B cell (primary cell): Measurements from ENCODE around the gene ANKMY2. TPM values are rescaled to one million over a fixed set of nuclear protein-coding genes. Genes with fewer than 3 reads are reported as not detected.
A peak's percentile ranks its signal among the peaks of the same experiment; 100 is the strongest.

Source experiments
- ATAC-seq: fragments of 200-7000 bp; cut with Tn5 transposase; one replicate; pipeline ENCODE4 v1.10.0; 2021; ENCODE audit warnings: low read depth, mild to moderate bottlenecking, moderate number of reproducible peaks, moderate library complexity
- CTCF ChIA-PET: fragments of 350-600 bp; sonication (Branson Sonifier 250); formaldehyde crosslinking; loops from one replicate; lab custom pipeline; 2021; ENCODE audit warnings: antibody characterized with exemption, inconsistent platforms; lab: Charles Lee
- POLR2A ChIA-PET: fragments of 350-600 bp; sonication (Branson Sonifier 250); formaldehyde crosslinking; loops from one replicate; lab custom pipeline; 2021; ENCODE audit warnings: antibody characterized with exemption; lab: Charles Lee
- DNase-seq: peaks from one replicate; pipeline ENCODE4 v3.0.0; 2013
- H2AFZ ChIP-seq: 2 replicates; pipeline ENCODE4 v1.6.1; 2012; ENCODE audit warnings: mild to moderate bottlenecking, low read depth, low read length; ENCODE audit not compliant: insufficient read depth, poor library complexity, severe bottlenecking
- H3K27ac ChIP-seq, 2 donors: 1 replicate in 1 of 2; 2 replicates in 1 of 2; pipeline ENCODE4 v1.5.1; 2012 to 2013; ENCODE audit warnings: low read length in 2 of 2, mild to moderate bottlenecking in 2 of 2, moderate library complexity in 1 of 2
- H3K27me3 ChIP-seq, 4 experiments: fragments of 200-600 bp in 1 of 4; sonication (generic) in 1 of 4; replicated peaks in 1 of 4; 1 replicate in 2 of 4; 2 replicates in 2 of 4; pipeline versions ENCODE4 v1.6.1 to v1.7.0; 2013 to 2016; ENCODE audit warnings: low read length in 3 of 4, mild to moderate bottlenecking in 2 of 4, mixed read lengths in 1 of 4, moderate library complexity in 1 of 4; ENCODE audit not compliant: insufficient read depth in 4 of 4, control insufficient read depth in 3 of 4; ENCODE audit errors: control extremely low read depth in 1 of 4
- H3K36me3 ChIP-seq, 2 experiments: replicated peaks in 1 of 2; 1 replicate in 1 of 2; 2 replicates in 1 of 2; pipeline versions ENCODE4 v1.6.1 to v1.7.1; 2013; ENCODE audit warnings: low read length in 1 of 2; ENCODE audit not compliant: insufficient read depth in 2 of 2, control insufficient read depth in 1 of 2; ENCODE audit errors: control extremely low read depth in 1 of 2, extremely low read depth in 1 of 2
- H3K4me1 ChIP-seq, 2 donors: fragments of 200-600 bp in 1 of 2; sonication (generic) in 1 of 2; 1 replicate in 1 of 2; 2 replicates in 1 of 2; pipeline versions ENCODE4 v1.5.1 to v1.6.1; 2013 to 2017; ENCODE audit warnings: low read length in 2 of 2; ENCODE audit not compliant: control insufficient read depth in 2 of 2, insufficient read depth in 2 of 2
- H3K4me2 ChIP-seq: replicated peaks from 2 replicates; pipeline ENCODE3; 2012; ENCODE audit warnings: mild to moderate bottlenecking, low read depth, low read length; ENCODE audit not compliant: poor library complexity, severe bottlenecking
- H3K4me3 ChIP-seq, 5 experiments: fragments of 200-600 bp in 1 of 5; sonication (generic) in 1 of 5; 1 replicate in 3 of 5; 2 replicates in 2 of 5; pipeline versions ENCODE4 v1.5.1 to v1.7.0; 2011 to 2016; ENCODE audit warnings: low read length in 4 of 5, mild to moderate bottlenecking in 4 of 5, low read depth in 2 of 5, control low read depth in 1 of 5, moderate library complexity in 1 of 5; ENCODE audit not compliant: insufficient read depth in 1 of 5; ENCODE audit errors: control extremely low read depth in 1 of 5, extremely low read depth in 1 of 5
- H3K79me2 ChIP-seq: fragments of 200-600 bp; sonication (generic); one replicate; pipeline ENCODE4 v1.6.0; 2016; ENCODE audit warnings: low read length; ENCODE audit not compliant: control insufficient read depth, insufficient read depth
- H3K9ac ChIP-seq: fragments of 200-600 bp; sonication (generic); 2 replicates; pipeline ENCODE4 v1.6.1; 2017; ENCODE audit warnings: mild to moderate bottlenecking, low read length, moderate library complexity
- H3K9me3 ChIP-seq, 3 donors: one replicate each; pipeline versions ENCODE4 v1.6.1 to v1.7.1; 2013; ENCODE audit warnings: low read length in 2 of 3; ENCODE audit not compliant: control insufficient read depth in 2 of 3, insufficient read depth in 1 of 3; ENCODE audit errors: control extremely low read depth in 1 of 3
- H4K20me1 ChIP-seq: 2 replicates; pipeline ENCODE4 v1.6.0; 2012; ENCODE audit warnings: mild to moderate bottlenecking, low read length; ENCODE audit not compliant: insufficient read depth, control insufficient read depth, poor library complexity, severe bottlenecking
- H3K27ac Mint-ChIP-seq: one replicate; pipeline ENCODE4 v1.8.0; 2021; ENCODE audit warnings: mixed read lengths
- H3K27me3 Mint-ChIP-seq: one replicate; pipeline ENCODE4 v1.8.0; 2021; ENCODE audit warnings: mixed read lengths
- H3K4me1 Mint-ChIP-seq: one replicate; pipeline ENCODE4 v1.8.0; 2021; ENCODE audit warnings: mixed read lengths
- H3K4me3 Mint-ChIP-seq: one replicate; pipeline ENCODE4 v1.8.0; 2021; ENCODE audit warnings: mixed read lengths
- H3K9me3 Mint-ChIP-seq: one replicate; pipeline ENCODE4 v1.8.0; 2022; ENCODE audit warnings: mixed read lengths; ENCODE audit not compliant: insufficient read depth
- EZH2 ChIP-seq: IDR thresholded peaks from 2 replicates; pipeline ENCODE4 v1.6.1; 2012; ENCODE audit warnings: borderline replicate concordance, low read depth, mild to moderate bottlenecking, moderate library complexity, low read length; ENCODE audit not compliant: insufficient read depth, poor library complexity, severe bottlenecking
- WGBS: methylation state at CpG from one replicate; pipeline ENCODE4 v1.1.5; 2013; ENCODE audit warnings: missing lambda C conversion rate; ENCODE audit not compliant: insufficient coverage; 5-methylcytosine and 5-hydroxymethylcytosine counted together
- intact Hi-C: fragments of 100-400 bp; cut with micrococcal nuclease; formaldehyde crosslinking; loops from one replicate; pipeline ENCODE4 v1.10.0; 2022
- polyA plus RNA-seq: library from polyadenylated mRNA; depleted of rRNA; stranded (reverse); fragments of >200 nt; gene quantifications from 2 replicates; pipeline ENCODE4 v1.2.3, GENCODE V29; 2012
- total RNA-seq, 2 donors: library from RNA; stranded (reverse); fragments of 120-200 nt in 1 of 2; gene quantifications; 1 replicate in 1 of 2; 2 replicates in 1 of 2; pipeline versions ENCODE4 v1.2.3 to v1.2.4, GENCODE V29; 2013 to 2022
- TF ChIP-seq, protein P1 (sequence below): fragments of 200-600 bp; IDR thresholded peaks from one replicate; pipeline ENCODE4 v1.8.0; 2022; ENCODE audit warnings: antibody characterized with exemption, mild to moderate bottlenecking

ANKMY2 gene
- total and polyA plus RNA-seq, 2 donors (not counting 1 experiment from before 2014, with no cell fraction given) = 7.6 to 17.8 TPM

GRCh38 chr7:16626388-16626787 lies 19.2 kb downstream of the ANKMY2 start:
- no peaks in the 10 kb centered on the region for H3K9me3 Mint-ChIP-seq
- no peaks in the 10 kb centered on the region for H3K4me1 ChIP-seq

DNA sequence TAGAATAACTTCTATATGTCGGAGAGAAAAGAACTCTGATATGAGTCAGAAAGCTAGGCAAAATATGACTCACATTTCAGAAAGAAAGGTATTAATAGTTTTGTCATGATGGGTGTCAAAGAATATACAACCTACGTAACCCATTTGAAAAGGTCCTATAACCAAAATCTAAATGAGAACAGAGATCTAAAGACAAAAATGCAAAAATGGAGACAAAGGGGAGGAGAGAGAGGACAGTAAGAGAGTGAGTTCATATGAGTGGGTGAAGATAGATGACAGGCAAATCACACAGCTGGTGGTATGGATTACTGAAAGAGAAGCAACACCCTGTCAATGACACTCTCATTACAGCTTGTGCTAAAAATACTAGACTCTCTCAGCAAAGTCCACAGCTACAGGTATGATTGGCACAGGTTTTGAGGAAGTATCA lies 25.6 kb downstream of the ANKMY2 start:
- H2AFZ ChIP-seq = no peak overlapping the region
- no peaks in the 10 kb centered on the region for H3K4me1 ChIP-seq
- no peak overlapping the region for H3K4me2 ChIP-seq
- intact Hi-C loops = no loop called here
- Mint-ChIP-seq H3K4me3 (no peak overlapping the region), H3K9me3 (no peaks in the 10 kb centered on the region), H3K27me3 (no peaks in the 10 kb centered on the region), H3K4me1 (peaks cover 7% of the 10 kb centered on the region), H3K27ac (peak overlapping the region; percentile 51)
- DNase-seq (peak; percentile 33), ATAC-seq (peak; percentile 61)
- no peaks in the 10 kb centered on the region for H3K9me3 ChIP-seq
- H3K79me2 ChIP-seq = no peaks in the 10 kb centered on the region
- peaks cover 9 to 19% of the 10 kb centered on the region in 2 experiments for H3K36me3 ChIP-seq
- no peaks in the 10 kb centered on the region for H4K20me1 ChIP-seq
- H3K4me3 ChIP-seq = no peak overlapping the region
- ChIA-PET POLR2A (no interaction called here), CTCF (no interaction called here)
- TF ChIP-seq EZH2 = no peak
- TF ChIP-seq, protein P1, sequence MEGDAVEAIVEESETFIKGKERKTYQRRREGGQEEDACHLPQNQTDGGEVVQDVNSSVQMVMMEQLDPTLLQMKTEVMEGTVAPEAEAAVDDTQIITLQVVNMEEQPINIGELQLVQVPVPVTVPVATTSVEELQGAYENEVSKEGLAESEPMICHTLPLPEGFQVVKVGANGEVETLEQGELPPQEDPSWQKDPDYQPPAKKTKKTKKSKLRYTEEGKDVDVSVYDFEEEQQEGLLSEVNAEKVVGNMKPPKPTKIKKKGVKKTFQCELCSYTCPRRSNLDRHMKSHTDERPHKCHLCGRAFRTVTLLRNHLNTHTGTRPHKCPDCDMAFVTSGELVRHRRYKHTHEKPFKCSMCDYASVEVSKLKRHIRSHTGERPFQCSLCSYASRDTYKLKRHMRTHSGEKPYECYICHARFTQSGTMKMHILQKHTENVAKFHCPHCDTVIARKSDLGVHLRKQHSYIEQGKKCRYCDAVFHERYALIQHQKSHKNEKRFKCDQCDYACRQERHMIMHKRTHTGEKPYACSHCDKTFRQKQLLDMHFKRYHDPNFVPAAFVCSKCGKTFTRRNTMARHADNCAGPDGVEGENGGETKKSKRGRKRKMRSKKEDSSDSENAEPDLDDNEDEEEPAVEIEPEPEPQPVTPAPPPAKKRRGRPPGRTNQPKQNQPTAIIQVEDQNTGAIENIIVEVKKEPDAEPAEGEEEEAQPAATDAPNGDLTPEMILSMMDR = no peak
- peak overlapping the region in 1 of 2 donors; percentile 37 for H3K27ac ChIP-seq
- WGBS = no CpG with 5 or more reads among the region's 2 CpGs
- H3K27me3 ChIP-seq = no peaks in the 10 kb centered on the region
- H3K9ac ChIP-seq = peak overlapping the region; percentile 21

More at GRCh38 chr7:16626388-16626787, 19.2 kb downstream of the ANKMY2 start:
- H4K20me1 ChIP-seq = no peaks in the 10 kb centered on the region
- Mint-ChIP-seq H3K4me3 (no peak overlapping the region), H3K27me3 (no peaks in the 10 kb centered on the region), H3K27ac (no peak overlapping the region), H3K4me1 (no peaks in the 10 kb centered on the region)
- no peak overlapping the region for H3K27ac ChIP-seq
- DNase-seq = no peak
- intact Hi-C loops = no loop called here
- no peaks in the 10 kb centered on the region for H3K9me3 ChIP-seq
- no peaks in the 10 kb centered on the region for H3K79me2 ChIP-seq
- H2AFZ ChIP-seq = no peak overlapping the region
- no peak overlapping the region for H3K9ac ChIP-seq
- H3K4me2 ChIP-seq = no peak overlapping the region
- CTCF ChIA-PET = no interaction called here
- no peaks in the 10 kb centered on the region for H3K27me3 ChIP-seq
- POLR2A ChIA-PET = no interaction called here
- H3K4me3 ChIP-seq = no peak overlapping the region
- no peak for ATAC-seq
- no peak for TF ChIP-seq EZH2
- TF ChIP-seq, protein P1 = no peak
- peaks cover 2 to 17% of the 10 kb centered on the region in 2 experiments for H3K36me3 ChIP-seq
- no CpG with 5 or more reads among the region's 2 CpGs for WGBS
